BE2C (cell line): ENCODE measurements around the gene ZNF655.

Source experiments
- DNase-seq: peaks from one replicate; pipeline ENCODE4 v3.0.0-alpha.2; 2020
- H3K27me3 ChIP-seq: fragments of 250-450 bp; sonication (Bioruptor Pico); 2 replicates; pipeline ENCODE4 v1.5.1; 2020; ENCODE audit warnings: mild to moderate bottlenecking
- H3K36me3 ChIP-seq: fragments of 250-450 bp; sonication (Bioruptor Pico); 2 replicates; pipeline ENCODE4 v1.5.1; 2020; ENCODE audit warnings: mild to moderate bottlenecking
- H3K4me1 ChIP-seq: fragments of 250-450 bp; sonication (Bioruptor Pico); 2 replicates; pipeline ENCODE4 v1.5.1; 2020
- H3K4me3 ChIP-seq: 2 replicates; pipeline ENCODE4 v1.5.1; 2011; ENCODE audit warnings: low read depth, low read length
- H3K9me3 ChIP-seq: fragments of 250-450 bp; sonication (Bioruptor Pico); 2 replicates; pipeline ENCODE4 v1.5.1; 2020
- TF ChIP-seq, protein P1 (sequence below): IDR thresholded peaks from 2 replicates; pipeline ENCODE4 v1.5.1; 2012; ENCODE audit warnings: mild to moderate bottlenecking, low read depth, low read length

Gene ZNF655

DNA sequence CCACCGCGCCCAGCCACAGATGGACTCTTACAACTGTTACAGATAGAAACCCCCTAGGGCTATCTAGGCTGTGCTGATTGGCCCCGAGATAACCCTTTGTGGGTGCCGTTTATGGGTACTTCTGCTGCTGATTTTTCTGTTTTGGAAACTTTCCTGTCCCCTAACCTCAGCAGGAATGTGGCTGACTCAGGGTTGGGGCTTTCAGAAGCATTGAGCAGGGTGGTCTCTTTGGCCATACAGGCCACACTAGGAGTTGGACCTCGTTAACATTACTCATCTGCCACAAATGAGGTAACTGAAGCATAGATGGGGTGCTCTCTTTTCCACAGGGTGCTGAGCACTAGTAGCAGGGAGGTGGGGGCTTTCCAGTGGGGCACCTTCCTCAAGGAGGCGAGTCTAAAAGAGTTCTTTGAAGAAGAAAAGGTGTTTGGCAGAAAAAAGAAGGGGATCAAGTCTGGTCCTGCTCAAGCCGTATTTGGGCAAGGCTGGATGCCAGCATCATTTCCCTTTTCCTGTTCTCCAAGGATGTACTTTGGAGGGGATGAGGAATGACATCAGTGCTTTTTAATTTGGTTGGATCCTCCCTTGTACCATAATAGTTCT, 64.8 kb downstream of the ZNF655 start:
- TF ChIP-seq, protein P1, sequence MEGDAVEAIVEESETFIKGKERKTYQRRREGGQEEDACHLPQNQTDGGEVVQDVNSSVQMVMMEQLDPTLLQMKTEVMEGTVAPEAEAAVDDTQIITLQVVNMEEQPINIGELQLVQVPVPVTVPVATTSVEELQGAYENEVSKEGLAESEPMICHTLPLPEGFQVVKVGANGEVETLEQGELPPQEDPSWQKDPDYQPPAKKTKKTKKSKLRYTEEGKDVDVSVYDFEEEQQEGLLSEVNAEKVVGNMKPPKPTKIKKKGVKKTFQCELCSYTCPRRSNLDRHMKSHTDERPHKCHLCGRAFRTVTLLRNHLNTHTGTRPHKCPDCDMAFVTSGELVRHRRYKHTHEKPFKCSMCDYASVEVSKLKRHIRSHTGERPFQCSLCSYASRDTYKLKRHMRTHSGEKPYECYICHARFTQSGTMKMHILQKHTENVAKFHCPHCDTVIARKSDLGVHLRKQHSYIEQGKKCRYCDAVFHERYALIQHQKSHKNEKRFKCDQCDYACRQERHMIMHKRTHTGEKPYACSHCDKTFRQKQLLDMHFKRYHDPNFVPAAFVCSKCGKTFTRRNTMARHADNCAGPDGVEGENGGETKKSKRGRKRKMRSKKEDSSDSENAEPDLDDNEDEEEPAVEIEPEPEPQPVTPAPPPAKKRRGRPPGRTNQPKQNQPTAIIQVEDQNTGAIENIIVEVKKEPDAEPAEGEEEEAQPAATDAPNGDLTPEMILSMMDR: no peak
- no peak overlapping the region for H3K4me3 ChIP-seq
- H3K9me3 ChIP-seq: no peaks in the 10 kb centered on the region
- peaks cover 95% of the 10 kb centered on the region for H3K36me3 ChIP-seq
- H3K4me1 ChIP-seq: no peaks in the 10 kb centered on the region
- no peaks in the 10 kb centered on the region for H3K27me3 ChIP-seq
- no peak for DNase-seq

DNA sequence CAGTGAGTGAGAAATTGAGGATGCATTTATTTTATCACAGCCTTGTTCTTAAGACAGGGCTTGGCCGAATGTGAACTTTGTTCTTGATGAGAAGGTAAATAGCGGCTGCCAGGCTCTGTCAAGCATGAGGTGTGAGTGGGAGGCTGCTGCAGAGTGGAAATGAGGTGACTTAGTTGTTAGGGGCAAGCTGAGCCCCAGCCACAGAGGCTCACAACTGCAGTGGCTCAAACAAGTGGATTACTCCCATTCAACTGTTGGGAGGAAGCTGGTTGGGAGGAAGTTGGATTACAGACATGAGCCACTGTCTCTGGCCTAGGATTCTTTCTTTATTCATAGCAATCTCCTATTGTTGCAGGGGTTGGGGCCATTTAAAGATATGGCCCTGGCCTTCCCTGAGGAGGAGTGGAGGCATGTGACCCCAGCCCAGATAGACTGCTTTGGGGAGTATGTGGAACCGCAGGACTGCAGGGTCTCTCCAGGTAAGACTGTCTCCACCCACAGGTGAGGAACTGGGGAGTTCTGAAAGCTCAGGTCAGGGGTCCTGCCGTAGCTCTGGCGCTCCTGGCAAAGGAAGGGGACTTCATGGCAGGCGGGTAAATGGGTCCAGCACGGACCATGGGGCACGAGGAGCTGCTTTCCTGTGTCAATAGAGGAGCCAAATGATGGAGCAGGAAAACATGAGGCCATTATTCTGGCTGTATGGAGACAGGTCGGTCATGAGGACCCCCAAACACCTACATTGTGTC, 65.4 kb downstream of the ZNF655 start:
- Histone ChIP-seq H3K36me3 (peaks cover 98% of the 10 kb centered on the region), H3K4me1 (no peaks in the 10 kb centered on the region), H3K4me3 (no peak overlapping the region), H3K9me3 (no peaks in the 10 kb centered on the region), H3K27me3 (no peaks in the 10 kb centered on the region)
- TF ChIP-seq, protein P1: no peak
- no peak for DNase-seq

DNA sequence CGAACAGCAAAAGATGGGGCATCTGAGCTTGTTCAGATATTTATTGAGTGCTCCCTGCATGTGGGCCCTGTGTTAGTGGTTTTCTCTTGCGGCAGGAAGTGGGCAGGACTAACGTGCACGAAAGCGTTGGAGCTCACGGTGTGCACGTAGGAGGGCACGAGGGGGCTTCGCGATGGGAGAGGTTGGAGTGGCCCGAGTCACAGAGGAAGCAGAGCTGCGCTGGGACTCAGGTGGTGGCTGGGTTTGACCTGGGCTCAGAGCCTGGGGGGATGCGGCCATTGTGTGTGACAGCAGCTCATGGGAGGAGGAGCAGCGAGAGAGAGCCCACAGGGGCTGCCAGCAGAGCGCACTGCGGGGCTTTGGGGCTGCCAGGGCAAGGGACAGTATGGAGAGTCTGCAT, 66.0 kb downstream of the ZNF655 start:
- Histone ChIP-seq H3K27me3 (no peaks in the 10 kb centered on the region), H3K36me3 (peaks cover 98% of the 10 kb centered on the region), H3K4me3 (no peak overlapping the region), H3K4me1 (no peaks in the 10 kb centered on the region), H3K9me3 (no peaks in the 10 kb centered on the region)
- TF ChIP-seq, protein P1: no peak
- no peak for DNase-seq

DNA sequence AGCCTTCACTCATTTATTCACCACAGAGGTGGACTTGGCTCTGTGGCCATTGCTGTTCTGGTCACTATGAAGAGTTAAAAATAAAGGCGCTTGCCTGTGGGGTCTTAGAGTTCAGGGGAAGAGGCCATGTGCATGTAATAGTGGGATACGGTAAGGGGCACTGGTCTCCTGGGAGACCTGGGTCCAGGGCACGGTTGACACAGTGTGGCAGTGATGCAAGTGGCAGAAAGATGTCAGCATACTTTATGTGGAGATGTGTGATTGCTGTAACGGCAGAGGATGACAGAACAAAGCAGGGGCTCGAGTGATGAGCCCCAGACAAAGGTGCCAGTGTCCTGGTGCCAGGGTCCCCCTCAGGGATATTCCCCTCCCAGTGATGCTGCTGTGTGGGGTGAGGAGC, 66.9 kb downstream of the ZNF655 start:
- Histone ChIP-seq H3K9me3 (no peaks in the 10 kb centered on the region), H3K4me1 (no peaks in the 10 kb centered on the region), H3K27me3 (no peaks in the 10 kb centered on the region), H3K36me3 (peaks cover 98% of the 10 kb centered on the region), H3K4me3 (no peak overlapping the region)
- TF ChIP-seq, protein P1: no peak
- no peak for DNase-seq

DNA sequence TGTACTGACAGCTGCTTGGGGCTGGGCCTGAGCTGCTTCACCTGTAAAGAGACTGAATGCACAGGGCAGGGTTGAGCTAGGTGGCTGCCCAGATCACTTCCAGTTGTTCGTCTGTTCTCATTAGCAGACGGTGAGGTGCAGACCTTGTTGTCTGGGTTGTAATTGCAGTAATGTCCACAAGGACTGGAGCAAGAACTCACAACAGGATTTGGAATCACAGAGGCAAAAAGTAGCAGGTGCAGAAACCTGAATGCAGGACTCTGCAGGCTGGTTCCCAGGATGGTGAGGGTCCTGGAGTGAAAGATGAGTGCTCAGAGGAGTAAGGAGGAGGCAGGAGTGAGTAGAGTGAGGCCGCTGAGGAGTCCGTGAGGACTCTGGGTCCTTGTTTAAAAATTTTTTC, 67.5 kb downstream of the ZNF655 start:
- TF ChIP-seq, protein P1: no peak
- Histone ChIP-seq H3K36me3 (peaks cover 95% of the 10 kb centered on the region), H3K4me3 (no peak overlapping the region), H3K4me1 (no peaks in the 10 kb centered on the region), H3K9me3 (no peaks in the 10 kb centered on the region), H3K27me3 (no peaks in the 10 kb centered on the region)
- no peak for DNase-seq
